Measurements from ENCODE around the gene SMIM9.

SMIM9 gene

GRCh38 chrX:154779261-154779660, 55.2 kb downstream of the SMIM9 start:
- peak; percentile 85 for DNase-seq (ENCODE audit: low read depth)
- H3K4me3 ChIP-seq (ENCODE audit: control insufficient read depth, low read depth, low read length), result no peak overlapping the region
- no peak for TF ChIP-seq CTCF (conservative IDR thresholded peaks at IDR 0.05; ENCODE audit: control insufficient read depth, insufficient read depth, low read depth, low read length)

- no peak for TF ChIP-seq CTCF (conservative IDR thresholded peaks at IDR 0.05; ENCODE audit: control insufficient read depth, insufficient read depth, low read depth, low read length)
- no peak overlapping the region for H3K4me3 ChIP-seq (ENCODE audit: control insufficient read depth, low read depth, low read length)
- no peak for DNase-seq (ENCODE audit: low read depth)
Measured at GRCh38 chrX:154776753-154777152, 57.7 kb downstream of the SMIM9 start.

DNA sequence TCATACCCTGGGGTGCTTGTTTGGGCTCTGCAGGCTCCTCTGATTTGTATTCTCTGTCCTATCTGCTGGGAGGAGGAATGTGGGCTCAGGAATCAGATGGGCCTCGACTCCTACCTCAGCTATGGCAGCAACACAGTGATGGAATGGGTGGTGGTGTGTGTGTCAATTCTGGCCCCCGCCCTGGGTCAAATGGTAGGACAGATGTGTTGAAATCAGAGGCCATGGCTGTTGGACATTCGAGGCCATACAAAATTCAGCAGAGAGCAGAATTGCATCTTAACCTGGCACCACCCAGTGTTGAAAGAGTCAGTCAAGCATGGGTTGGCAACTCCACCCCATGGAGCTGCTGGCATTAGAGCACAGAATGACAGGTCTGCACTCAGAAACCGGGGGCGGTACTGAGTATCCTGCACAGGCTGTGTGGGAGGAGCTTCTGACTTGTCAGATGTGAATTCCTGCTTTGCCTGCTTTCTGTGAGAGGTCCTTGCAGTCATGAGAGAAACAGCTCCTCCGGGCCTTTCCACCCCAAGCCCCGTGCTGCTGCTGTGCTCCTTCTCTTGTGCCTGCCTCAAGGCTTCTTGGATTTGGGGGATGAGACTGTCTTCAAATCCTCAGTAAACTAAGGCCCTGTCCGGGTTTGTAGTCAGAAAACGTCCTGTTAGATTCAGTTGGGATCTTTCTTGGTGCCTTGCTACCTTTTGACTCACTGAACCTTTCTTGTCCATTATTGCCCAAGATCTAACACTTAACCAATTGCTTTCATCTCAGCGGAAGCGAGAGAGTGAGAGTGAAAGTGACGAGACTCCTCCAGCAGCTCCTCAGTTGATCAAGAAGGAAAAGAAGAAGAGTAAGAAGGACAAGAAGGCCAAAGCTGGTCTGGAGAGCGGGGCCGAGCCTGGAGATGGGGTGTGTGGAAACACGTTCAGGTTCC, 58.8 kb downstream of the SMIM9 start:
- H3K4me3 ChIP-seq (ENCODE audit: control insufficient read depth, low read depth, low read length), result no peak overlapping the region
- no peak for TF ChIP-seq CTCF (conservative IDR thresholded peaks at IDR 0.05; ENCODE audit: control insufficient read depth, insufficient read depth, low read depth, low read length)
- DNase-seq (ENCODE audit: low read depth), result peak; percentile 42

DNA sequence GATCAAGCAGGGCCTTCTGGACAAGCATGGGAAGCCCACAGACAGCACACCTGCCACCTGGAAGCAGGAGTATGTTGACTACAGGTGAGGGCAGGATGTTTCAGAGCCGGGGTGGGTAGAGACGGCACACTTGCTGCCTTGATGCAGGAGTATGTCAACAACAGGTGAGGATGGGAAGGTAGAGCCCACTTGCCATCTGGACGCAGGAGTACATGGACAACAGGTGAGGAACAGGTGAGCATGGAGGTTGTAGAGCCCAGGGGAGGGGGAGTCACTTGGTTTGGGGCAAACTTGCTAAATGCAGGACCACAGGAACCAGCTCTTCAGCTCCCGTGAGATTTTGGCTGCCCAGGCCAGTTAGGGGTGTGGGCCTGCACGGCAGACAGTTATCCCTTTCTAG, 59.8 kb downstream of the SMIM9 start:
- H3K4me3 ChIP-seq (ENCODE audit: control insufficient read depth, low read depth, low read length), result no peak overlapping the region
- DNase-seq (ENCODE audit: low read depth), result no peak
- no peak for TF ChIP-seq CTCF (conservative IDR thresholded peaks at IDR 0.05; ENCODE audit: control insufficient read depth, insufficient read depth, low read depth, low read length)

All from fibroblast of mammary gland (primary cell).